Choroid plexus epithelial cell (primary cell): ENCODE data around the gene MRRF.

Experiments
- DNase-seq: peaks from one replicate; pipeline ENCODE4 v3.0.0-alpha.2; 2010; ENCODE audit warnings: low read depth
- H3K4me3 ChIP-seq: 2 replicates; pipeline ENCODE4 v1.5.1; 2011; ENCODE audit warnings: low read depth, mild to moderate bottlenecking, control low read depth, low read length, moderate library complexity
- TF ChIP-seq, protein P1 (sequence below): conservative IDR thresholded peaks from 2 replicates; pipeline ENCODE4 v1.5.1; 2011; ENCODE audit warnings: low read depth, mild to moderate bottlenecking, control low read depth, inconsistent platforms, low read length, moderate library complexity

The MRRF gene

DNA sequence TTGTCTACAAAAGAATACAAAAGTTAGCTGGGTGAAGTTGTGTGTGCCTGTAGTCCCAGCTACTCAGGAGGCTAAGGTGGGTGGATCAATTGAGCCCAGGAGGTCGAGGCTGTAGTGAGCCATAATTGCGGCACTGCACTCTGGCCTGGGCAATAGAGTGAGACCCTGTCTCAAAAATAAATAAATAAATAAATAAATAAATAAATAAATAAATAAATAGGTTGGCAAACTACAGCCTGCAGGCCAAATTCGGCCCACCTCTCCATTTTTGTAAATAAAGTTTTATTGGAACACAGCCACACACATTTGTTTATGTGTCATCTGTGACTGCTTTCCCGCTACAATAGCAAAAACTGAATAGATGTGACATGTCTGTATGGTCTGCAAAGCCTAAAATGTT, 115.6 kb downstream of the MRRF start:
- DNase-seq: no peak
- TF ChIP-seq, protein P1, sequence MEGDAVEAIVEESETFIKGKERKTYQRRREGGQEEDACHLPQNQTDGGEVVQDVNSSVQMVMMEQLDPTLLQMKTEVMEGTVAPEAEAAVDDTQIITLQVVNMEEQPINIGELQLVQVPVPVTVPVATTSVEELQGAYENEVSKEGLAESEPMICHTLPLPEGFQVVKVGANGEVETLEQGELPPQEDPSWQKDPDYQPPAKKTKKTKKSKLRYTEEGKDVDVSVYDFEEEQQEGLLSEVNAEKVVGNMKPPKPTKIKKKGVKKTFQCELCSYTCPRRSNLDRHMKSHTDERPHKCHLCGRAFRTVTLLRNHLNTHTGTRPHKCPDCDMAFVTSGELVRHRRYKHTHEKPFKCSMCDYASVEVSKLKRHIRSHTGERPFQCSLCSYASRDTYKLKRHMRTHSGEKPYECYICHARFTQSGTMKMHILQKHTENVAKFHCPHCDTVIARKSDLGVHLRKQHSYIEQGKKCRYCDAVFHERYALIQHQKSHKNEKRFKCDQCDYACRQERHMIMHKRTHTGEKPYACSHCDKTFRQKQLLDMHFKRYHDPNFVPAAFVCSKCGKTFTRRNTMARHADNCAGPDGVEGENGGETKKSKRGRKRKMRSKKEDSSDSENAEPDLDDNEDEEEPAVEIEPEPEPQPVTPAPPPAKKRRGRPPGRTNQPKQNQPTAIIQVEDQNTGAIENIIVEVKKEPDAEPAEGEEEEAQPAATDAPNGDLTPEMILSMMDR: no peak
- no peak overlapping the region for H3K4me3 ChIP-seq
